ENCODE measurements around the gene CKB. TPM values are rescaled to one million over a fixed set of nuclear protein-coding genes. Genes with fewer than 3 reads are reported as not detected.

Gene CKB
- total and polyA plus RNA-seq, 2 donors (not counting 1 experiment from before 2014, with no cell fraction given): 3.1 to 4.7 TPM

- POLR2A ChIA-PET: no interaction called here
- H3K9me3 Mint-ChIP-seq (ENCODE audit: insufficient read depth): no peaks in the 10 kb centered on the region
- no peak overlapping the region for H3K27ac Mint-ChIP-seq
Observed at GRCh38 chr14:103501041-103501870, 21.4 kb downstream of the CKB start.

More at GRCh38 chr14:103501041-103501870, 21.4 kb downstream of the CKB start:
- Histone ChIP-seq H3K27ac (ENCODE audit: low read length in 2 of 2) (no peak overlapping the region), H3K79me2 (ENCODE audit: control insufficient read depth, insufficient read depth, low read length) (no peaks in the 10 kb centered on the region), H3K27me3 (replicated peaks in 1 of 4; ENCODE audit: control extremely low read depth in 1 of 4, control insufficient read depth in 3 of 4, insufficient read depth in 4 of 4, low read length in 3 of 4) (no peaks in the 10 kb centered on the region), H3K9ac (ENCODE audit: low read length) (no peak overlapping the region), H4K20me1 (ENCODE audit: control insufficient read depth, insufficient read depth, low read length, poor library complexity, severe bottlenecking) (peaks cover 10% of the 10 kb centered on the region), H3K4me2 (replicated peaks; ENCODE audit: low read depth, low read length, poor library complexity, severe bottlenecking) (no peak overlapping the region), H3K4me3 (ENCODE audit: control extremely low read depth in 1 of 5, extremely low read depth in 1 of 5, insufficient read depth in 1 of 5, low read depth in 2 of 5, low read length in 4 of 5) (no peak overlapping the region), H3K9me3 (ENCODE audit: control extremely low read depth in 1 of 3, control insufficient read depth in 2 of 3, insufficient read depth in 1 of 3, low read length in 2 of 3) (no peaks in the 10 kb centered on the region), H3K36me3 (replicated peaks in 1 of 2; ENCODE audit: control extremely low read depth in 1 of 2, control insufficient read depth in 1 of 2, extremely low read depth in 1 of 2, insufficient read depth in 2 of 2, low read length in 1 of 2) (peaks cover 2 to 60% of the 10 kb centered on the region in 2 experiments), H3K4me1 (ENCODE audit: control insufficient read depth in 2 of 2, insufficient read depth in 2 of 2, low read length in 2 of 2) (no peaks in the 10 kb centered on the region), H2AFZ (ENCODE audit: insufficient read depth, low read depth, low read length, poor library complexity, severe bottlenecking) (no peak overlapping the region)
- 90% methylated on average over 10 of the region's 11 CpGs for WGBS (ENCODE audit: insufficient coverage)
- Mint-ChIP-seq H3K4me3 (no peak overlapping the region), H3K4me1 (peaks cover 8% of the 10 kb centered on the region), H3K27me3 (no peaks in the 10 kb centered on the region)
- TF ChIP-seq CTCF (IDR thresholded peaks at IDR 0.05) (no peak), EZH2 (IDR thresholded peaks at IDR 0.05; ENCODE audit: borderline replicate concordance, insufficient read depth, low read depth, low read length, poor library complexity, severe bottlenecking) (no peak)
- DNase-seq (no peak), ATAC-seq (ENCODE audit: low read depth) (no peak)
- intact Hi-C loops (cut with micrococcal nuclease): no loop called here
- CTCF ChIA-PET: interaction anchor here (0.8 to 3.2 kb wide), 8 partner anchors 10 to 45 kb away, joined by 3 to 19 read pairs (median 8); no protein-coding TSS in a partner anchor
